ACHN (cell line): ENCODE measurements around the gene GBE1.
A peak's percentile ranks its signal among the peaks of the same experiment; 100 is the strongest.

Experiments used
- DNase-seq: peaks from one replicate; pipeline ENCODE4 v3.0.0-alpha.2; 2015
- in situ Hi-C: cut with HindIII; loops from 2 replicates; pipeline ENCODE4 v1.10.0; 2017; ENCODE audit warnings: low sequenced_read_pairs, low pct_ligation_motif_present, low pct_unique_long_range_greater_than_20kb

GBE1 gene

GRCh38 chr3:81658322-81658997 lies 103.0 kb downstream of the GBE1 start:
- no peak for DNase-seq
- in situ Hi-C loops: no loop called here

- no peak for DNase-seq
- in situ Hi-C loops: no loop called here
Observed at GRCh38 chr3:81651139-81651538, 110.3 kb downstream of the GBE1 start.

DNA sequence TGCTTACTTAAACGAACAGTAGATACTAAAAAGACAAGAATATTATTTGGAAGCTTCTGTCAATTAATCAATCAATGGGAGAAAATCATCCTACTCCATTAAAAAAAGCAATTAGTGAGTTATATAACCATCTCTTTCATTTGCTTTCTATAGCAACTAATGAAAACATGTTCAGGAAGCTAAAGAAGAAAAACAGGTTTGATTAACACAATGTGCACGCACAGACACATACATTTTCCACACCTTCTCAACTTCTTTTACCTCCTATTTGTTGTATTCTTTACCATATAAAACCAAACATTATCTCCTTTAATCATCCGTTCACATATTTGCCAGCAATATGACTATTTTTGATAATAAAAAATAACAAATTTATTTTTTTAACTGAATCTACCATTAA lies 111.3 kb downstream of the GBE1 start:
- in situ Hi-C loops: no loop called here
- no peak for DNase-seq

GRCh38 chr3:81645248-81645647 lies 116.2 kb downstream of the GBE1 start:
- no peak for DNase-seq
- in situ Hi-C loops: no loop called here

- in situ Hi-C loops: no loop called here
- DNase-seq: peak; percentile 33
Observed at GRCh38 chr3:81643721-81644120, 117.7 kb downstream of the GBE1 start.

DNA sequence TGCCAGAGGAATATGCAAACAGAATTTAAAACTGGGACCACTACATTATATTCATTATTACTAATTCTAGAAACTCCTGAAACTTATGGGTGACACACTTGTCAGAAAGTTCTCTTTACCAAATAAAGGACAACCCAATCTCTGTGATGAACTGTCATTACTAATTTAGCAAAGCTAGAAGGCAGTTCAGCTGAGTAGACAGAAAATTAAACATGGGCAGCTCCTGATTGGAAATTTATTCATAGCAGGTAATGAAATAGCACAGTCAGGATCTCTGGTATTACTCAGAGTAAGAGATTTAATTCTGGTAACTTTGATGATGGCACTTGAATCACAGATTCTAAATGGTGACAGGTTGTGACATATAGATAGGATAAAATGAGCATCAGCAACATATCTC lies 123.0 kb downstream of the GBE1 start:
- in situ Hi-C loops: no loop called here
- no peak for DNase-seq

- no peak for DNase-seq
- in situ Hi-C loops: no loop called here
Observed at GRCh38 chr3:81632659-81633058, 128.8 kb downstream of the GBE1 start.

- in situ Hi-C loops: no loop called here
Observed at GRCh38 chr3:81624756-81625155, 136.7 kb downstream of the GBE1 start.

GRCh38 chr3:81622395-81622794 lies 139.1 kb downstream of the GBE1 start:
- in situ Hi-C loops: no loop called here
- no peak for DNase-seq

More at GRCh38 chr3:81624756-81625155, 136.7 kb downstream of the GBE1 start:
- DNase-seq: no peak

DNA sequence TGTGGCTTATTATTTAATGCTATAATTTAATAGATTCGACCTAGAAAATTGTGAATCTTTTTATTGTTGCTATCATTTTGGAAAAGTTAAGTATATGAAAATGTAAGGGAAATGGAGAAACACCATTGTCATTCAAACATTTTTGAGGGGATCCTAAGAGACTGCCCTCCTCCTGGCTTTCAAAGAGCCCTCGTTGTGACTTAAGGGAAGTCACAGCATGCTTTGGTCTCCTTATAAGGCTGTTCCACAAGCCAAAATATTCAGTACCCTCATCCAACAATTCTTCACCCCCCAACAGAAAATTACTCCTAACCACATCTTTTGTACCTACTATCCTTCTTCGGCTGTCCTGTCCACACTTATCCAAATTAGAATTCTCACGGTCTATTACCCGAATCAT lies 140.2 kb downstream of the GBE1 start:
- DNase-seq: no peak
- in situ Hi-C loops: no loop called here

DNA sequence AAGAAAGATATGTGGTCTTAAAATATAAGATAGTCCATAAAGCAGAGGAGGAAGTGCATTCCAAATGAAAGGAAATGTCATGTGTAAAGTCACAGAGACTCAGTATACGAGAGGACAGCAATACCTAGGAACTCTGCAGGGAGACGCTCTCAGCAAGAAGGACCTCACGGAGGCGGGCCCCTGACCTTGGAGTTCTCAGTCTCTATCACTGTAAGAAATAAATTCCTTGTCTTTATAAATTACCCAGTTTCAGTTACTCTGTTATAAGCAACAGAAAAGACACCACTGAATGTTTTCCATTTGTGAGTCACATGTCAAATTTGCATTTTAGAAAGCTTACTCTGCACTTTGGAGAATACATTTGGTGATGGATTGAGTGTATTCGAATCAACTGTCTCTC lies 140.6 kb downstream of the GBE1 start:
- in situ Hi-C loops: no loop called here
- no peak for DNase-seq

DNA sequence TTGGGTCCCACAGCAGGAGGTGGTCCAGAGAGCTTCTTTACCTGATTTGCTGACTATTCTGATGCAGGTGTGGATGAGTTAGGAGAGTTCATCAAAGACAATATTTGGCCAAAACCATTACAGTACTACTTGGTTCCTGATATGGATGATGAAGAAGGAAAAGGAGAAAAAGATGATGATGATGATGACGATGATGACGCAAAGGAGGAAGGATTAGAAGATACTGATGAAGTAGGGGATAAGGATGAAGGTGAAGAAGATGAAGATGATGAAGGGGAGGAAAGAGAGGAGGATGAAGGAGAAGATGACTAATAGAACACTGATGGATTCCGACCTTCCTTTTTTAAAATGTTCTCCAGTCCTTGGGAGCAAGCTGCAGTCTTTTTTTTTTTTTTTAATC lies 148.7 kb downstream of the GBE1 start:
- DNase-seq: no peak
- in situ Hi-C loops: no loop called here

DNA sequence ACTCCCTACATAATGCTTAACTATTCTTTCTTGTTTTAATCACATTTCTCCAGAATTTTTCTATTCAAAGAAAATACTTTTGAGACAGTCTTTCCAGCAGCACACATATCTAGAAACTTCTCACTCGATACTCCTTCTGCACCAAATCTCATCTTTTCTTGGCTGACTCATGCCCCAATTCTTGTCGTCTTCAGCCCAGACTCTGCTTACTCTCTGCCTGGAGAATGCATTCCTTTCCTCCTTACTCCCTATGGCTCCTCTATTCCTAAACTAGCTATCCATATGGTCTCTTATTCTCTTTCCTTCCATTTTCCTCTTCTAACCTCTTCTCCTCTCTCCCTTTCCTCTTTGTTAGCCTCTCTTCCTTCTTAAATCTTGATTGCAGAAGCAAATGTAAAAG lies 158.7 kb downstream of the GBE1 start:
- no peak for DNase-seq
- in situ Hi-C loops: no loop called here

DNA sequence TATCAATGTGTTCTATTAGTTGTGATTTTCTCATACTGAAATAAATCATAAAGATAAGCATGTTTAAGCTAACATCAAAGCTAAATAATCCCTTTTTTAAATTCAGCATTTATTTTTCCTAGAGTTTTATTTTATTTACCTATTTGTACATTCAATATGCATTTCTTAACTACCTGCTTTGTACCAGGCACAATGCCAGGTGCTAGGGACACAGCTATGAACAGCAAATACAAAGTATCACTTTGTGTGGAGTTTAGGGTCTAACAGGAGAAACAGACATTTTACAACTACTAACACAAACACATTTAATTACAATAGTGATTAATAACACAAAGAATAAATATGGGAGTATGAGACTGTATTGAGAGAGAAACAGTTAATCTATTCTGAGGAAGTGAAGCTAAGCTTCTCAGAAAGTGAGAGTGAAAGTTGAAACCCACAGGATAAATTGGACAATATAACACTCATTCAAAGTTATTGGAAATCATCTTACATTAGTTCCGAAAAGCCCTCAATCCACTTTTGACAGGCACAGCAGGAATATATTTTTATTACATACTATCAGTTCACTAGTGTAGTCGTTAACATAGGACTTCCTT lies 159.6 kb downstream of the GBE1 start:
- no peak for DNase-seq
- in situ Hi-C loops: no loop called here

- in situ Hi-C loops: no loop called here
- DNase-seq: peak; percentile 16
Observed at GRCh38 chr3:81592101-81592500, 169.3 kb downstream of the GBE1 start.

DNA sequence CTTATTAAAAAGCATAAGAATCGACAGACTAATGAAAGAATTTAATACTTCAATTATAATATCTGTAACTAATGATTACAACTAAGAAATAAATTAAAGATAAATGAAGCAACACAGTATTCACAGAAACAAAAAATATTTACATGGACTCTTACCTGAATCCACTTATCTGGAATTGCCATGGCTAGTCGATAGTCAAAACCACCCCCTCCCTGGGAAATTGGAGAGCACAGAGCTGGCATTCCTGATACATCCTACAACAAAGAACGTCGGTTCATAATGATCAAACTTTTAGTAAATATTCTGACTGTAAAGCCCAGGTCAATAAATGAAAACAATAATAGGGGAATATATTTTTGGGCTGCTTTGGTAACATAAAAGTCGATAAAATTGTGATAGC lies 175.5 kb downstream of the GBE1 start:
- in situ Hi-C loops: no loop called here
- DNase-seq: no peak

DNA sequence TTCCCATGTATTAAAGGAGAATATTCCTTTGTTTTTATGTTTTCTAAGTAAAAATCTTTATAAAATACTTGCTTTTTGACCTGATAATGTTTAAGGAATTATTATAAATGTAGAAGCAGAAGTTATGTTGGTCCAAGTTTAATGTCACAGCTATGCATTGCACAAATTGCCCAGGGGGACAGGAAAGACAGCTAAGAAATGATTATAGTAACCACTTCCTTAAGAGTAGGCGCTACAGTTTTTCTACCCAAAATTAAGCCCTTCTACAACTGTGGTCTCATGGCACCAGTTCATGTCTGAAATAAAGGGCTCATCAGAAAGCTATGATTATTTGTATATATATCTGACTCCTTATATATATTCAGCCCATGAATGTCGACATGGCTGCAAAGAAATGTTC lies 176.4 kb downstream of the GBE1 start:
- in situ Hi-C loops: no loop called here
- DNase-seq: no peak

DNA sequence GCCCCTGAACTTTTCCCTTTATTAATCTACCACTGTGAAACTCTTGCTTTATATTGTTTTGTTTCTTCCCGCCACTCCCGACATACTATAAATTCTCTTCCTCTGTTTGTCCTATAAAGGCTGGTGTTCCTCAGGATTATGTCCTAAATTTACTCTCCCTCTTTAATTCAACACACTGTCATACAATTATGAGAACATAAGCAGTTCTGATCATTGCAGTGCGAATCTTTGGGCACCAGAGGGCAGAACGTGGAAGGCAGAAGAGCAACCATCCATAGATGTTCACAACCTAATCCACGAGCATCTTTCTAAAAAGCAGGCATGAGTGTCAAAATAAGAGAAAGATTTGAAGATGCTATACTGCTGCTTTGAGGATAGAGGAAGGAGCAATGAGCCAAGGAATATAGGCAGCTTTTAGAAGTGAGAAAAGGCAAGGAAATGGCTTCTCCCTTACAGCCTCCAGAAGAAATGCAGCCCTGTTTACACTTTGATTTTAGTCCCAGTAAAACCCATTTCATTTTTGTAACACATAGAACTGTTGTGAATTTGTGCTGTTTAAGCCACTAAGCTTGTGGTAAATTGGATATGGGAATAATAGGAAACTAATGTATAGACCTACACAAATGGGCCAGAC lies 179.4 kb downstream of the GBE1 start:
- in situ Hi-C loops: no loop called here
- peak; percentile 45 for DNase-seq

DNA sequence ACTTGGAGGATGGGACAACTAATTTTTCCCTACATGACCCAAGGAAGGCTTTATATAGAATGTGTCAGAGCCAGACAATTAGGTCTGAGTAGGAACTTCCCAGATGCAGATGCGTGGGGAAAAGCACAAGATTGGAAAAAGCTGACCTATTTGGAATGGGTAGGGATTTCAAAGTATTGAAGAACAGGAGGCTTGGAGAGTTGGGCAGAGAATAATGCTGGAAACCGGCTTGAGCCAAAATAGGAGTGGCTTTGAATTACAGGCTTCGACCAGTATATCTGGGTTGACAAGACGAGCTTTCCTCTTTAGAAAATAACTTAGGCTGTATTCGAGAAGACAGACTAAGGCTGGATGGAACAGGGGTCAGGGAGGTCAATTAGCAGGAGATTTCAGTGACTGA lies 181.1 kb downstream of the GBE1 start:
- DNase-seq: no peak
- in situ Hi-C loops: no loop called here

- in situ Hi-C loops: no loop called here
- DNase-seq: no peak
Observed at GRCh38 chr3:81579744-81580143, 181.7 kb downstream of the GBE1 start.
